Activated CD8-positive, alpha-beta memory T cell treated with anti-CD3 and anti-CD28 coated beads for 1 hour (primary cell): ENCODE results near the gene AACS.
"Not testable (repeated sequence)": the region's sequence is repeated elsewhere in the genome, so short reads cannot be mapped to it uniquely, and the experiment has no call there.

Experiments used
- DNase-seq, 2 donors: peaks; one replicate each; pipeline ENCODE4 v3.0.0-alpha.2; 2020; ENCODE audit warnings: low read depth in 1 of 2; ENCODE audit errors: extremely low read depth in 1 of 2

The AACS gene

GRCh38 chr12:125055591-125055990, 9.6 kb upstream of the AACS start:
- DNase-seq, result no peak

GRCh38 chr12:125056306-125056705, 8.9 kb upstream of the AACS start:
- DNase-seq, result no peak

GRCh38 chr12:125057708-125058107, 7.5 kb upstream of the AACS start:
- DNase-seq, result no peak

- DNase-seq, result no peak
Measured at GRCh38 chr12:125061229-125061628, 4.0 kb upstream of the AACS start.

- DNase-seq, result not testable (repeated sequence)
Measured at GRCh38 chr12:125063522-125063921, 1.7 kb upstream of the AACS start.

- no peak for DNase-seq
Measured at GRCh38 chr12:125064492-125064891, 743 bp upstream of the AACS start.

GRCh38 chr12:125065919-125066570, 810 bp downstream of the AACS start:
- DNase-seq, result no peak

- DNase-seq, result no peak
Measured at GRCh38 chr12:125068391-125068790, 3.2 kb downstream of the AACS start.

GRCh38 chr12:125069616-125070015, 4.4 kb downstream of the AACS start:
- DNase-seq, result no peak

GRCh38 chr12:125070112-125070511, 4.9 kb downstream of the AACS start:
- no peak for DNase-seq

GRCh38 chr12:125070661-125071390, 5.6 kb downstream of the AACS start:
- no peak for DNase-seq

GRCh38 chr12:125071456-125071855, 6.2 kb downstream of the AACS start:
- no peak for DNase-seq

- no peak for DNase-seq
Measured at GRCh38 chr12:125072496-125072895, 7.3 kb downstream of the AACS start.

GRCh38 chr12:125074294-125074693, 9.1 kb downstream of the AACS start:
- DNase-seq, result not testable (repeated sequence)

GRCh38 chr12:125076103-125076502, 10.9 kb downstream of the AACS start:
- DNase-seq, result no peak

GRCh38 chr12:125079084-125079483, 13.8 kb downstream of the AACS start:
- no peak for DNase-seq

GRCh38 chr12:125079648-125080645, 14.7 kb downstream of the AACS start:
- DNase-seq, result no peak

GRCh38 chr12:125081427-125081826, 16.2 kb downstream of the AACS start:
- no peak for DNase-seq

- DNase-seq, result no peak
Measured at GRCh38 chr12:125083072-125083471, 17.8 kb downstream of the AACS start.

- DNase-seq, result not testable (repeated sequence)
Measured at GRCh38 chr12:125088199-125088598, 23.0 kb downstream of the AACS start.

- no peak for DNase-seq
Measured at GRCh38 chr12:125089083-125089482, 23.8 kb downstream of the AACS start.
